ENCODE measurements around the gene PAM16.

PAM16 gene

DNA sequence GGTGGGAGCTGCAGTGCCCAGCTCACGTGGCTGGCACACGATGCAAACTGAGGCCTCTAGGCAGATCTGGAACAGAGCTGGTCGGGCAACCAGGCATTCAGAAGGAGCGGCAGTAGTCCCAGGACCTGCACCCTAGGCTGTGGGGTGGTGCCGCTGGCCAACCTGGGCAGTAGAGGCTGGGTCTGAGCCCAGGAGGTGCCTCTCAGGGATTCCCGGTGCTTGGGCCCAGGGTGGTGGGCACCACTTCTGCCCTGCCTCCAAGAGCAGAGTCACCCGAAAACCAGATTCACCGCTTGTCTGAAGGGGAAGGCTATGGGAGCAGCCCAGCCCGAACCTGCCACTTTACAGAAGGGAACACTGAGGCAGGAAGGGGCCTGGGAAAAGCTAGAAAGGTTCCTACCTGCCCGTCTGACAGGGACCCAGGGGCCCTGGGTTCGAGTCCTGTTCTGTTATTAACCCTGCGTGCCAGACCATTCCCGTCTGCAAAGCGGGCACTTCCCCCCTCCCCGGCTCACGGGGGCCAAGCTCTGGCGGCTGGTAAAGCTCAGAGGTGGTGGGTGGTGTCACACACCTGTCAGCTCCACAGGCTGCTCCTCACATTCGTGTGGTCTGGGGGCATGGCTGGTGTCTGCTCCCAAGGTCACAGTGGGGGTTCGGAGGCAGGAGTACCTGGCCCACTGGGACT, 18.4 kb downstream of the PAM16 start:
- DNase-seq = no peak

DNA sequence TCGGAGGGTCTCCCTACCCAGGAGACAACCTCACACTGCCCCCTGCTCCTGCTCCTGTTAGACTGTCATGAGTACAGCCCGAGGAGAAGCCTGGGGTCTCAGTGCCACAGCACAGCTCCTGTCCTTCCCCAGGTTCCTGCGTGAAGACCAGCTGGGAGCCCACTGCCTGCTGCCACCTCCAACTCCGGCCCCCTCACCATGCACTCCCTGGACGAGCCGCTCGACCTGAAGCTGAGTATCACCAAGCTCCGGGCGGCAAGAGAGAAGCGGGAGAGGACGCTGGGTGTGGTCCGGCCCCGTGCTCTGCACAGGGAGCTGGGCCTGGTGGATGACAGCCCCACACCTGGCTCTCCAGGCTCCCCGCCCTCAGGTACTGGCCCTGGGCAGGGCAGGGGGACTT, 19.0 kb downstream of the PAM16 start:
- no peak for DNase-seq

DNA sequence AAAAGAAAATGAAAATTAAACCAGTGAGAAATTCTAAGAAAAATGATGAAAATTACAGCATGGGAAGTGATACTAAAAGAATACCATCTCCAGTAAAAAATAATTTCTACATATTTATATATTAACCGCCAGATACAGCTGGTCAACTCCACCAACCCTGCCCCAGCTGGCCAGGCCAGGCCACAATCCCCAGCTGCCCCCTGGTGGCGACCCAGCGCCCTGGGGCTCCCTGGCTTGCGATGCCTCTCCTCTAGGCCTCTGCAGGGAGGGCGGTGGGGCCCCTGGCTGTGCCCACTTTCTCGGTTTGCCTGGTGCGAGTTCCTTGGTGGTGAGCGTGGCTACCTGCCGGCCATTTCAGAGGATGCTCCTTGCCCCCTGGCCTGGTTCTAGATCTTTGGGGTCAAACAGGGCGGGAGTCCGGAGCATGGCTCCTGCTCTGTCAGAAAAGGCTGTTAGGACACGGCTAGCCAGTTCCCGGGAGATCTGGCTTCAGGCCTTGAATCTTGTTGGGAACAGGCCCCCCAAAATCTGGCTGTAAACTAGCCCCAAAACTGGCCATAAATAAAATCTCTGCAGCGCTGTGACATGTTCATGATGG, 20.7 kb downstream of the PAM16 start:
- DNase-seq = peak; percentile 63

DNA sequence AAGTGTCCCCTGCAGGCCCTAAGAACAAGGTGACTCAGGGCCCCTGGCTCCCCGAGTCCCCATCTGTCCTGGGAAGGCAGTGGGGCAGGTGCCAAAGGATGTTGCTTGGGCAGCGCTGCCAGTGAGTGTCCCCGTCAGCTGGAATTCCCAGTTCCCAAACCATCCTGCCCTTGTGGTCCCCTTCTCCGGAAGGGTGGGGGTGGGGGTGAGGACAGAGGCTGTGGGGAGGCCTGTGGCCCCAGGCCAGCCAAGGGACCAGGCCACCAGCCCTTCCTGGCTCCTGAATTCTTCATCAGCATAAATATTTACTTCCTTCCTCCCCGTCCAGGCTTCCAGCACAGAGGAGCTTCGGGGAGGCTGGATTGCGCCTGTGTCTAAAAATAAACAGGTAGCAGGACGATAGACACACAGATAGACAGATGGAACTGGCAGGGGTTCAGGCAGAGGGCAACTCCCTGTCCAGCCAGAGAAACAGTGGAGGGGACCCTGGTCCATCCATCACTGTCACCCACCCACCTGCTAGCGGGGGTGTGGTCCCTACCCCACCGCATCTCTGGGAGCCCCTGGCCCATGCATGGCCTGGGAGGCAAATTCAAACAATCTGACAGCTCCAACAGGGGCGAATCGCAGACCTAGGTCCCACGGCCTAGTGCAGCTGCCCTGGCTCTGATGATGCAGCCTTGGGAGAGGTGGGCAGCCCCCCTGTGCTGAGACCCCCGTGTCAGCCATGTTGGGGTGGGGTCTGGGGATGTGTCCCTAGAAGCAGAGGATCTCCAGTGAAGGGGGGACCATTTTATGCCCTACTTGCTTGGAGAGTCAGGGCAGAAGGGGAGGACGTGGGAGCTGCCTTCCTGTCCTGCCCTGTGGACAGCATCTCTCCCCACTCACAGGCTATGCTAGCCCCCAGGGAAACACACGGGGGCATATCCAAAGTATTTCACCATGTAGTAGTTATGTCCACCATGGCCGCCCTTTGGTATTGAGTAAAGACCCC, 22.0 kb downstream of the PAM16 start:
- DNase-seq = no peak

DNA sequence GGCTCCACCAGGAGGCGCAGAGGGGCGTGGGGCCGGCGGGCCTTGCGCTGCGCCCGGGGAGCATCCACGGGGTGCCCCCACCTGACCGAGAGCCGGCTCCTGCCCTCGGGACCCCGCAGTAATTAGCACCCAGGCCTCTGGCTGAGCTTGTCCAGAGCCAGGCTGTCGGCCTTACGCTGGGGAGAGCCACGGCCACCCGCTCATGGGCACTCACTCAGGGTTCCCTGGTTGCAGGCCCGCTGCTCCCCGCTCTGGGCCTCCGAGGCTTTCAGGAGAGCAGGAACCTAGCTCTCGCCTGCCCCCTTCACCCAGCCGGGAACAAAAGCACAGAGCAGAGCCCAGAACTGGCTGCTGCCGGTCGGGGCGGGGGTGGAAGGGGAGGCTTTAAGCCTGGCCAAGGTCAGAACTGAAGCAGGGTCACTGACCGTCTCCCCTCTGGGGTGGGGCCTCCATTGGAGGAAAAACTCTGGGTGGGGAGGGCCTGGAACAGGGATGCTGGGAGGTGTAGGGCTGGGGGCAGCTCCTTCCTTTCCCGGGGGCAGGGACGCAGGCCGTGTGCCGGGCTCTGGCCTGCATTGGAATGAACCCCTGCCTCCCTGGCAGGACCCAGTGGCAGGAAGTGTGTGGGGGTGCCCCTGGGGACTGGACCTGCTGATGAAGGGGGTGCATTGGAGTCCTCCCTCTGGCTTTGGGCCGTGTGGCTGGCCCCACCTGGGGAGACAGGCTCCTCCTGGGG, 22.9 kb downstream of the PAM16 start:
- peak; percentile 42 for DNase-seq

DNA sequence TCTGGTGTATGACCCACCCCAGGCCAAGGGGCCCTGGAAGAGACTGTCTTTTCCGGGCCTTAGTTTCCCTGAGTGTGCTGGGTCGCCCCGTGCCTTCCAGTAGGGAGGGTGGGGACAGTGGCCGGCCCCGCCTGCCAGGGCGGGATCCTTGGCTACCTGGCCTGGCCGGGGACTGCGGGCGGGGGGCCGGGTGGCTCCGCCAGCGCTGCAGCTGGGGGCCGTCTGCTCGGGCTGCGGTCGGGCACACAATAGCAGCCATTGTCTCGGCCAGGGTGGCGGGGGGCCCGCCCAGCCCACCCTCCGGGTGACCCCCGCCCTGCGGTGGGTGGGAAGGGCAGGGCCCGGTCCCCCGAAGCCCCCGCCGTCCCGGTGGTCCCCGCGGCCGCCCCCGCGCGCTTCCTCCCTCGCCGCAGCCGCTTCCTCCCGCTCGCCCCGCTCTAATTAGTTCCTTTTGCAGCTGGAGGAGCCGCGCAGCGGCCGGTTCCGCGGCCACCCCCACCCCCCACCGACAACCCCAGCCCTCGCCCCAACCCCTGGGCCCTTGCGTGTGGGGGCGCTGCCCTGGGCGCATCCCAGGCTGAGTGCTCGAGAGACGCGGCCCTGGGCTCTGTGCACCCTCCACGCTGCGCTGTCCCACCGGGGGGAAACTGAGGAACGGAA, 23.6 kb downstream of the PAM16 start:
- no peak for DNase-seq

DNA sequence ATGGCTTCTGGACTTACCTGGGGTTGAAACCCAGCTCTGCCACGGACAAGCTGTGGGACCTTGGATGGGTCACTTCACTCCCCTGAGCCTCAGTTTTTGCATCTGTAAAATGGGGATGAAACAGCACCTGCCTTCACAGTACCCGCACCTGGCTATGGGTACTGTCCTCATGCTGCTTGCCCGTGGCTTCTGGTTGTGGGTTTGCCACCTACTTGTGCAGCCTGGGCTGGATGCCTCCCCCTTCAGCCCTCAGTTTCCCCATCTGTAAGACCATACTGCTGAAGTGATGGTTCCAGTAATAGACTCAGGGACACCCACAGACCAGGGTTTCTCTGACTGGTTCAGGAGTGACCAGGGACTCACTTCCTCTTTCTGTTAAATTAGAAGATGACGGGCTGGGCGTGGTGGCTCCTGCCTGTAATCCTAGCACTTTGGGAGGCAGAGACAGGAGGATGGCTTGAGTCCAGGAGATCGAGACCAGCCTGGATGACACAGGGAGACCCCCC, 25.8 kb downstream of the PAM16 start:
- DNase-seq = no peak

DNA sequence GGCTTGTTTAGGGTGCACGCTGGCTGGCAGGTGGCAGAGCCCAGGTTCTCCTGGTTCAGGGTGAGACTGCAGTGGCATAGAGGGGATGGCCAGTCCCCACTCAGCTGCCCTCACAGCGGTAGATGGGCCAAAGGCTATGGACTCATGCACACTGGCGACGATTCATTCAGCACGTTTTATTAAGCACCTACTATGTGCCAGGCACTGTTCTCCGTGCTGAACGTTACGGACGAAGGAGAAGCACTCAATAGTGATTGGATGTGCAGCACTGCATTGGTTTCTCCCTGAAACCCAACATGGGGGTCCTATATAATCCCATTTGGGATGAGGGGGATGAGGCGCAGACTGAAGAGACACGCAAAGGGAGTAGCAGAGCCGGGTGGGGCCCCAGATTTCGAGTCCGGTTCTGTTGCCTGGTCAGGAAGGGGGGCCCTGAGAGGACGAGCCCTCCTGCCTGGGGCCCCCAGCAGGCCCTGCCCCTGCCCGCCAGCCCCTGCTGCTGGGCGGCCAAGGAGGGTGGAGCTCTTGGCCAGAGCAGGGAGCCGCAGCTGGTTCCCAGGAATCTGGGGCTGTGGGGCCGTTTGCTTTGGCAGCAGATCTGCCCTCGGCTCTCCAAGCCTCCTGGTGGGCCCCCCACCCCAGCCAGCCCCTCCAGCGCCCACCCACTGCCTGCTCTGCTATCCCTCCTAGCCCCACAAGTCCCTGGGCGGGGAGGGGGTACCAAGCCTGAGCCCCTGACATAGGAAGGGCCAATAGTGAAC, 26.4 kb downstream of the PAM16 start:
- DNase-seq = no peak

DNA sequence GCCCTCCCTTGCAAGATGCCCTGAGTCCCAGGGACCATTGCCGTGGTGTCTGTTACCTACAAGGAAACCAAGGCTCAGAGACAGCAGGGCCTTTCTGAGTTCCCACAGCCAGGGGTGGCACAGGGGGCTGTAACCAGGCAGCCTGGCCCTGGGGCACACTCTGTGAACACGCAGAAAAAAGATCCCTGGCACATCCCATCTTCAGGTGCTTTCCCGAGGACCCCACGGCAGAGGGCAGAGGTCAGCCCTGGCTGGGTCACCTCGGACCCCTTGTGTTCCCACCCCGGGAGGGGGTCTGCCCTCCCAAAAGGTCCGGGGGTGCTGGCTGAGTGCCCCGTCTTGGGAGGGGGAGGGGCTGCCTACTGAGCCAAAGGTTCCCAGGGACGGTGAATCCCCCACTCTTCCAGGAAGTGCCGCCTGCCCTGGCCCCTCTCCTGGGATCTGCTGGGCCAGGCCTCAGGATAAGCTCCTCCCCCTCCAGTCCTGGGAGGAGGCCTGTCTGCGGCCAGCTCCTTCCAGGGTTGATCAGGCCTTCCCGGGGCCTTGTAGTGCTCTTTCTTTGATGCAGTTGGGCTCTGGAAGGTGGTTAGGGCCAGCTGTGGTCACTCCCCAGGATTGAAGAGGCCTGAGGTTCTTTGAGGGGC, 27.2 kb downstream of the PAM16 start:
- DNase-seq = no peak

DNA sequence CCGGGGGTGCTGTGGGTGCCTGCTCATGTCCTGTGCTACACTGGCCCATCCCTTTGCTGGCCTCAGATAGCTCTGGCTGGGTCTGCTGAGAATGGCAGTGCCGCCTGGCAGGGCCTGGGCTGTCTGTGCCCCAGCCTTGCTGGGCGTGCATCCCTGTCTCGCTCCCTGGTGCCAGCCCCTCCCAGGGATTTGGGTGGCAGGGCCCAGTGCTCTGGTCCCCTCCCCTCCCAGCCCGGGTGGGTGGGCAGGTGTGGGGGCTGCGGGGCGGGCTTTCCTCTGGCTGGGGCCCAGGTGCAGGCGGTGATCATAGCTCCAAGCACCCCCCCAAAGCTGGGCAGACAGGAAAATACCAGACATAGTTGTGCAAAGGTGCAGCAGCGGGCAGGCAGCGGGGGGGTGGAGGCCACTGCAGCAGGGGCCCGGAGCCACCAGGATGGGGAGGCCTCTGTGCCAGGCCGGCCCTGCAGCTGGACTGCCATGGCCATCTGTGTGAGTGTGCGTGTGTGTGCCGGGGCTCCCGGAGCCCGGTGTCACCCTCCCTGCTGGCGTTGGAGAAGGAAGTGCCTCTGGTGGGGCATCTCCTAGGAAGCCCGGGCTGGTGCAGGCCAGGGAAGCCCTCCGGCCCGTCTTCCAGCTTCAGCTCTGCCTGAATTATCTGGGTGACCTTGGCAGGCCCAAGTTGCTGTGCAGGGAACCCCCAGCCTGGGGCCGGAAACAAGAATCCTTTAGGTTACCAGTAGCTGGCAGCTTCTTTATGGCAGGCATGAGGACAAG, 27.9 kb downstream of the PAM16 start:
- no peak for DNase-seq

DNA sequence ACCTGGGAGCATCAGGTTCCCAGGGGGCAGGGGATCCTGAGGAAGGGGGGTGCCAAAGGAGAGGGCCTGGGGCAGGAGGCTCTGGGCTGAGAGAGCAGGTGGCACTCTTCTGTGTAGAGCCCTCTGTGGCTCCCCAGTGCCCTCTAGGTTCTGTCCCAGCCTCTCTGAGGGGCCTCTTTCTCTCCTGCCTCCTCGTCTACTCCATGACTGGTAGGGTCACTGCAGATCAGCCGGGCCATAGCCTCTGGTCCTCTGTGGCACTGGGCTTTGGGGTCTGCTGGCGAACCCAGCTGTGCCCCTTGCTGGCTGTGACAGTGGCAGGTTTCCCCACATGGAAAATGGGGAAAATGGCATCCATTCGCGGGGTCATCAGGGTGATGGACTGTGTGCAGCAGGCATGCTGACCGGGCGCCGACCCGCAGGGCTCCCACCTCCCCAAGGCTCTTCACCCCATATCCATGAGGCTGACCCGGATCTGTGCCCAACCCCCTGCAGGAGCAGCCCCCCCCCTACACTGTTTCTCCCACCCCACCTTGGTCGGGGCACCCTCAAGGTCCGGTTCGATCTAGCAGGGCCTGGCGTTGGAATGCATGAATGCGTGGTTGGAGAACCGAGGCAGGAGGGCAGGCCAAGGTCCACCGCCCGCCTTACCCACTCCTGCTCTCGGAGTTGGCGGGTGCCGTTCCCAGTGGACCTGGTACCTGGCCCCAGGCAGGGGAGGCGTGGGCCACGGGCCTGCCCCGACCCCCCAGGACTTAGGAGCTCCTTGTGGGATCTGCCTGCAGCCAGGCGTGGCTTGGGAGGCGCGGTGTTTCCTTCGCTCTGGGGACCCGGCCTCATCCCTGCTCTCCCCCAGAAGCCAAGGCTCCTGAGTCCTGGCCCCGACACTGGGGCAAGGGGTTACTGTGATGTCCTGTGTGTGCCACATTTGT, 28.7 kb downstream of the PAM16 start:
- no peak for DNase-seq

DNA sequence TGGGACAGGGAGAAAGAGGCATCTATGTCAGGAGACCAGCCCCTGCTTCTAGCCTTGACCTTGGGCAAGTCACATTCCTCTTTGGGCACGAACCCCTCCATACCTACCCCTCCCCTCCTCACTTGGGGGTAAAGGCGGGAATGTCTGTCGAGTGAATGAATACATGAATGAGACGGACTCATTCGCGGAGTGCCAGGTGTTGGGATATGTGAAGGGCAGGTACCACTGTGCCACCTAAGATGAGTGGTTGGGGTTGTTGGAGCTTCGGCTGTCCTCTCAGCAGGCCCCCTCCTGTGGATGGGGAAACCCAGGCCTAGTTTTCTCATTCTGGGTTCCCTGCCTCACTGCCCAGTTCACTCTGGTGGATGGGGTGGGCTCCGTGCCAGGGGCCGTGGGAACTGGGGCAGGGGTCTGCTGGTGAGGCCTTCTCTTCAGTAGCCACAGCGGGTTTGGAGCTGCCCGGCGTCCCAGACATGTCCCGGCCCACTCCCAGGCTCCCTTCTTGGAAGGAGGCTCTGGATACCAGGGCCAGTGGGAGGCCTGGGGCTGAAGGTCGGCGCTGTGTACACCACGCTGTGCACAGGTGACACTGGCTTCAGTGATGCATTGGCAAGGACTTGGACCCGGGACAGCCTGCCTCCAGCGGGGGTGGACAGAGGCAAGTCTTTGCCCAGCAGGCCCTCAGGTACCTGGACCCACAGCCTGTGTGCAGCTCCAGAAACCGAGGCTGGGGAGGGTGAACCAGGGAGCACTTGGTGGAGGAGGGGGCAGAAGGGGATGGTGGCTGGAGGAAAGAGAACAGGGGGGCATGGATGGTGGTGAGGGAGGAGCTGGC, 29.6 kb downstream of the PAM16 start:
- DNase-seq = no peak

DNA sequence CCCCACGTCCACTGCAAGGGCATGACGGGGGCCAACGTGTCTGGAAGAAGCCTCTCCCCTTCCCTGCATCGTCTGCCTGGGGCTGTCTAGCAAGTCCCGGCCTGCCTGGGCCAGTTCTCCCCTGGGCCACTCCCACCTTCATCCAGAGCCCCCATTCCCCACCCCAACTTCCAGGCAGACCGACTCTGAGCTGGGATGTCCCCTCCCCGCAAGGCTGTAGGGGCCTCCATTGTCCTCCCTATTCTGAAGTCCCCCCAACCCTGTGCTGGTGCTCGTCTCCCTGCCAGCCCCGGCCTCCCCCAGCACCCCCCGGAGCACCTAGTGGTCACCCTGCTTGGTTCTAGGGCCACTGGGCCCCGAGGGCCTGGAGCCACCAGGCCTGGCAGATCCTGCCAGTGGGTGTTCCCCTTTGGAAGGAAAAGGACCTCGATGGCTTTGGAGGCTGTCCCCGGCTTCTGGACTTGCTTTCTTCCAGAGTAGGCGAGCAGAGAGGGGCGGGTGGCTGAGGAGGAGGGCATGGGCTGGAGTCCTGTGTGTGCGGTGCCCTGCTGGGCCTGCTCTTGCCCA, 30.5 kb downstream of the PAM16 start:
- DNase-seq = no peak

DNA sequence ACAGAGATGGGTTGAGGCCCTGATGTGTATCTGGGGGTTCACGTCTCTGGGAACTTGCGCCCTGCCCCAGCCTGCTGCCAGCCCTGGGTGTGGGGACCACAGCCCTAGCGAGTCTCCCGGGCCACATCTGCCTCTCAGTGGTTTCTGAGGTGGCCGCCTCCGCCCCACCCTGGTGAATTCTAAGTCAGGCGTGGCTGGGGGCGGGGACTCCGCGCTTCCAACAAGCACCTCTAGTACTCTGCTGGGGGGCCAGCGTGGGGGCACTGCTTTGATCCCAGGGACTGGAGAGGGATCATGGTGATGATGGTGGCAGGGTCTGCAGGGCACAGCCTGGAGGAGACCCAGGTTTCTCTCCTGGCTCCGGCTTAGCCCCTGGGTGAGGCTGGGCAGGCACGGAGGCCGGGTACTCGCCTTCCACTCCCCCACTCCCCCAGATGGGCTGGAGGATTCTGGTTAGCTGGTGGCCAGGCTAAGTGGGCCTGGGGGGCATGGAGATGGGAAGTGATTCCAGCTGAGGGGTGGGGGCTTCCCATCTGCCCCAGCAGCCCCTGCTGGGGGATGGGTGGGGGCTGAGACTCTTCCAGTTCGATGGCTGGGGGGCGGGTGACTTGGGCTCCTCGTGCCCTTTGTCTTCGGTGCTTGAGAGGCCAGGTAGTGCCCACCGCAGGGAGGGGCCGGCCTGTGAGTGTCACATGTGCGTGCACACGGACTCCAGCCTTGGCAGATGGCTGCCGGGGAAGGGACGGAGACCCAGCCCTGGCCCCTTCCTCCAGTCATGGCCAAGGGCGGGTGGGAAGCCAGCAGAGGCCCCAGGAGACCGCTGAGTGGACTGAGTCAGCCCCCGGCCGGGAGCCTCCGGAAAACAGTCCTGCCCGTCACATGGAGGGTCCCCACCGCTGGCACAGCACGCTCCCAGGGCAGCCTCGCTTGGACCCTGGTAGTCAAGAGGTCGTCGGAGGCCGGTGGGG, 31.4 kb downstream of the PAM16 start:
- DNase-seq = peak; percentile 68

DNA sequence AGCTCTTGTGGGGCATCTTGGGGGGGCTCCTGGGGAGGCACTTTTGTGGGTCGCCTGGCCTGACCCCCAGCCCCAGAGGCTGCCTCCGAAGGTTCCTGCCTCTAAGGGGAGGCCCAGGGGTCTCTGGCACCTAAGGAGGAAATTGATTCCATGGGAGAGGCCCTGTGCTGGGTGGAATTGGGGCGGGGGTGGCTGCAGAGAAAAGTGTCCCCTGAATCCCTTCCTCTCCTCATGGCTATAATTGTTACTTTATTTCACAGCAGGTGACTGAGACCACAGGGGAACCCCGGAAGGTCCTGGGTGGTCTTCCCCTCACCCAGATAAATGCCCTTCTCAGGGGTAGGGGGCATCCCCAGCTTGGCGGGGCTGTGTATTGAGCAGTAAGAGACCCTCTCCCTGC, 32.2 kb downstream of the PAM16 start:
- no peak for DNase-seq

DNA sequence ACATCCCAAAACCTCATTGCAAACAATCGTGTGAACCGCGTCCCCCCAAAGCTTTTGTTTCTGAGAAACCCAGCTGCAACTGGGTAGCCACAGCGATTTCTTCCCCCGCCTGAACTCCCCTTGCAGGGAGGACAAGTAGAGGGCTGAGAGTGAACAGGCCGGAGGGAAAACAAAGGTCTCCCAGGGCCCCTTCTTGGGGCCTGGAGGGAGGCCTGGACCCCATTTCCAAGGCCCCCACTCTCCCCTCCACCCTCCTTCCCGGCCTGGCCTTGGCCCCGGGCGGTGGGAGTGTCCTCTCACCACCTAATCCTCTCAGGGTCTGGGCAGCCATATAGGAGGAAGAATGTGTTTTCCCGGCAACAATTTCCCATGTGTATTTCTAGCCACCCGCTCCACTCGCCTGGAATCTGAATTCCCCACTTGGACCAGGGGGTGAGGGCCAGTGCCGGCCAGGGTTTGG, 32.6 kb downstream of the PAM16 start:
- no peak for DNase-seq

Measured in stimulated activated naive CD4-positive, alpha-beta T cell treated with Interleukin-2 at 50 U/mL for 16 hours (primary cell).